ENCODE results near the gene KDM5B. TPM values are rescaled to one million over a fixed set of nuclear protein-coding genes. Genes with fewer than 3 reads are reported as not detected.

KDM5B gene
- total and polyA plus RNA-seq, 9 of the 15 experiments (the other 6 are each of a cell fraction or from before 2014, with no cell fraction given): 15.4 to 90.6 (median 57.1) TPM

- TF ChIP-seq LCOR (CRISPR knock-in tag; IDR thresholded peaks at IDR 0.05) (0 out of 2 replicates have a peak, but pooled peaks have one; percentile 15), RBM14 (IDR thresholded peaks at IDR 0.05; ENCODE audit: borderline replicate concordance, insufficient read depth, low read depth, low read length) (no peak), NFIC (IDR thresholded peaks at IDR 0.05) (no peak), L3MBTL2 (IDR thresholded peaks at IDR 0.05) (peak; percentile 29; the same call in 1 of the 2 replicates), SAP30 (IDR thresholded peaks at IDR 0.05; ENCODE audit: borderline replicate concordance, insufficient read depth, low read depth, low read length, poor library complexity, severe bottlenecking) (peak; percentile 19), NCOA1 (IDR thresholded peaks at IDR 0.05; ENCODE audit: low read depth) (no peak; the same call in 1 of the 2 replicates), RAD21 (CRISPR knock-in tag; conservative IDR thresholded peaks at IDR 0.05 in 1 of 2, IDR thresholded peaks at IDR 0.05 in 1 of 2) (no peak), SMARCA5 (IDR thresholded peaks at IDR 0.05) (no peak), ZBTB40 (IDR thresholded peaks at IDR 0.05) (0 out of 2 replicates have a peak, but pooled peaks have one; percentile 45), ZBTB40 (CRISPR knock-in tag; IDR thresholded peaks at IDR 0.05) (0 out of 2 replicates have a peak, but pooled peaks have one; percentile 44), ZNF224 (CRISPR knock-in tag; IDR thresholded peaks at IDR 0.05) (no peak), ZNF589 (CRISPR knock-in tag; IDR thresholded peaks at IDR 0.05; ENCODE audit: low read depth) (no peak), MTA2 (IDR thresholded peaks at IDR 0.05; ENCODE audit: low read depth) (no peak), ZBTB26 (CRISPR knock-in tag; IDR thresholded peaks at IDR 0.05) (0 out of 2 replicates have a peak, but pooled peaks have one; percentile 35)
Measured at GRCh38 chr1:202811296-202812175, 3.3 kb upstream of the KDM5B start (continued).

Measured in K562 (cell line).